IMR-90 (cell line): Measurements from ENCODE around the gene ZNF415. TPM values are rescaled to one million over a fixed set of nuclear protein-coding genes. Genes with fewer than 3 reads are reported as not detected.

Experiments used
- ATAC-seq: fragments of 200-7000 bp; cut with Tn5 transposase; 2 replicates; pipeline ENCODE4 v1.9.1; 2020; ENCODE audit warnings: low read depth, mild to moderate bottlenecking, moderate library complexity
- BruUV-seq: library from RNA; stranded (reverse); fragments of 400-500 nt; replicated peaks from 2 replicates; lab custom pipeline; 2021; lab: Mats Ljungman, UMichigan
- CTCF ChIA-PET: fragments of 300-600 bp; formaldehyde crosslinking; extraction: SDS; loops from one replicate; lab custom pipeline; 2021; ENCODE audit warnings: antibody characterized with exemption; lab: Yijun Ruan, JAX
- POLR2A ChIA-PET: fragments of 300-600 bp; sonication (Branson Sonifier 250); formaldehyde crosslinking; loops from one replicate; lab custom pipeline; 2022; ENCODE audit warnings: antibody characterized with exemption; ENCODE audit not compliant: unreplicated experiment; lab: Charles Lee
- DNase-seq: peaks from one replicate; pipeline ENCODE4 v3.0.0; 2013
- H2AFZ ChIP-seq: replicated peaks from 2 replicates; pipeline ENCODE3; 2013; ENCODE audit warnings: low read length, mild to moderate bottlenecking; ENCODE audit not compliant: poor library complexity
- H2AK5ac ChIP-seq: 2 replicates; pipeline ENCODE4 v1.6.1; 2013; ENCODE audit warnings: low read depth, low read length, inconsistent platforms
- H2AK9ac ChIP-seq: replicated peaks from 2 replicates; pipeline ENCODE3; 2013; ENCODE audit warnings: mild to moderate bottlenecking, low read depth, low read length, moderate library complexity; ENCODE audit not compliant: poor library complexity
- H2BK120ac ChIP-seq: 2 replicates; pipeline ENCODE4 v1.6.1; 2013; ENCODE audit warnings: low read depth, low read length, inconsistent platforms
- H2BK15ac ChIP-seq: 3 replicates; pipeline ENCODE4 v1.6.1; 2013; ENCODE audit warnings: low read depth, low read length, inconsistent platforms
- H2BK20ac ChIP-seq: 2 replicates; pipeline ENCODE4 v1.6.1; 2013; ENCODE audit warnings: low read depth, mild to moderate bottlenecking, inconsistent platforms, low read length, moderate library complexity
- H2BK5ac ChIP-seq: 2 replicates; pipeline ENCODE4 v1.6.1; 2013; ENCODE audit warnings: mild to moderate bottlenecking, low read depth, low read length, inconsistent platforms; ENCODE audit not compliant: poor library complexity, severe bottlenecking
- H3K14ac ChIP-seq: replicated peaks from 2 replicates; pipeline ENCODE4 v1.6.1; 2013; ENCODE audit warnings: low read depth, low read length, inconsistent platforms
- H3K18ac ChIP-seq: 2 replicates; pipeline ENCODE4 v1.6.1; 2013; ENCODE audit warnings: low read depth, low read length, control low read depth
- H3K23ac ChIP-seq: 2 replicates; pipeline ENCODE4 v1.6.1; 2013; ENCODE audit warnings: low read depth, low read length, inconsistent platforms
- H3K27ac ChIP-seq: 2 replicates; pipeline ENCODE4 v1.5.1; 2013; ENCODE audit warnings: mild to moderate bottlenecking, control low read depth, low read length; ENCODE audit not compliant: insufficient read depth
- H3K27me3 ChIP-seq: 2 replicates; pipeline ENCODE4 v1.6.1; 2013; ENCODE audit warnings: low read length; ENCODE audit not compliant: control insufficient read depth, insufficient read depth
- H3K36me3 ChIP-seq: 2 replicates; pipeline ENCODE4 v1.6.1; 2013; ENCODE audit warnings: low read length, mixed read lengths; ENCODE audit not compliant: control insufficient read depth, insufficient read depth
- H3K4ac ChIP-seq: 2 replicates; pipeline ENCODE4 v1.6.1; 2013; ENCODE audit warnings: low read depth, low read length, inconsistent platforms
- H3K4me1 ChIP-seq: 2 replicates; pipeline ENCODE4 v1.6.1; 2013; ENCODE audit warnings: low read length, mixed read lengths; ENCODE audit not compliant: control insufficient read depth, insufficient read depth
- H3K4me2 ChIP-seq: 2 replicates; pipeline ENCODE4 v1.6.1; 2013; ENCODE audit warnings: low read depth, mild to moderate bottlenecking, control low read depth, low read length, moderate library complexity
- H3K4me3 ChIP-seq: 2 replicates; pipeline ENCODE4 v1.5.1; 2013; ENCODE audit warnings: low read depth, mild to moderate bottlenecking, control low read depth, low read length, moderate library complexity; ENCODE audit not compliant: insufficient read depth
- H3K56ac ChIP-seq: 2 replicates; pipeline ENCODE4 v1.6.1; 2013; ENCODE audit warnings: low read length, inconsistent platforms; ENCODE audit not compliant: insufficient read depth; ENCODE audit errors: extremely low read depth
- H3K79me1 ChIP-seq, 2 experiments: 2 replicates each; pipeline ENCODE4 v1.6.1; 2013; ENCODE audit warnings: low read length in 2 of 2, inconsistent platforms in 1 of 2, low read depth in 1 of 2
- H3K9ac ChIP-seq: 2 replicates; pipeline ENCODE4 v1.6.1; 2013; ENCODE audit warnings: low read depth, low read length, control low read depth
- H3K9me1 ChIP-seq: 2 replicates; pipeline ENCODE4 v1.6.1; 2013; ENCODE audit warnings: low read length, inconsistent platforms; ENCODE audit not compliant: insufficient read depth
- H3K9me3 ChIP-seq: 2 replicates; pipeline ENCODE4 v1.6.1; 2013; ENCODE audit warnings: low read length; ENCODE audit not compliant: control insufficient read depth, insufficient read depth
- H4K20me1 ChIP-seq: 2 replicates; pipeline ENCODE4 v1.6.1; 2013; ENCODE audit warnings: low read length, inconsistent platforms; ENCODE audit not compliant: insufficient read depth
- H4K5ac ChIP-seq: 2 replicates; pipeline ENCODE4 v1.6.1; 2013; ENCODE audit warnings: mild to moderate bottlenecking, low read depth, low read length, control low read depth
- H4K8ac ChIP-seq, 2 experiments: 2 replicates each; pipeline ENCODE4 v1.6.1; 2013; ENCODE audit warnings: low read depth in 2 of 2, low read length in 2 of 2, control low read depth in 1 of 2, inconsistent platforms in 1 of 2
- H4K91ac ChIP-seq: 2 replicates; pipeline ENCODE4 v1.6.1; 2013; ENCODE audit warnings: low read depth, low read length, inconsistent platforms; ENCODE audit not compliant: insufficient read depth
- CEBPB ChIP-seq: IDR thresholded peaks from 2 replicates; pipeline ENCODE4 v1.6.1; 2012; ENCODE audit warnings: low read depth, low read length, improper control_type of control experiment
- MAZ ChIP-seq: IDR thresholded peaks from 2 replicates; pipeline ENCODE4 v1.6.1; 2012; ENCODE audit warnings: low read depth, mild to moderate bottlenecking, low read length, improper control_type of control experiment, moderate library complexity, borderline replicate concordance
- WGBS, 2 experiments: methylation state at CpG; one replicate each; pipeline versions ENCODE4 v1.1.5 to v1.1.7; 2013; ENCODE audit warnings: missing lambda C conversion rate in 2 of 2; ENCODE audit not compliant: insufficient read length in 1 of 2; ENCODE audit errors: extremely low coverage in 2 of 2; 5-methylcytosine and 5-hydroxymethylcytosine counted together
- dilution Hi-C: fragments of 300-500 bp; cut with HindIII; formaldehyde crosslinking; loops from one replicate; pipeline ENCODE4 v1.14.3; 2018; ENCODE audit warnings: low sequenced_read_pairs; ENCODE audit not compliant: unreplicated experiment
- in situ Hi-C: fragments of 300-500 bp; cut with MboI; formaldehyde crosslinking; loops from 3 replicates; pipeline ENCODE4 v1.14.3; 2019; ENCODE audit warnings: low sequenced_read_pairs, inconsistent platforms, mixed read lengths
- intact Hi-C: fragments of 100-400 bp; cut with micrococcal nuclease; formaldehyde crosslinking; loops from 2 replicates; pipeline ENCODE4 v1.10.0; 2022
- polyA plus RNA-seq, 3 experiments: library from polyadenylated mRNA; depleted of rRNA; stranded (reverse); fragments of >200 nt; gene quantifications; 2 replicates each; pipeline ENCODE4 v1.2.3, GENCODE V29; 2012; ENCODE audit warnings: low replicate concordance in 1 of 3
- total RNA-seq: library from RNA; depleted of rRNA; stranded (reverse); fragments of >200 nt; gene quantifications from 2 replicates; pipeline ENCODE4 v1.2.3, GENCODE V29; 2012

ZNF415 gene
- total and polyA plus RNA-seq, 2 of the 4 experiments (the other 2 are of a cell fraction) = 4.2 to 7.7 TPM

- dilution Hi-C loops (no loop called here), intact Hi-C loops (no loop called here), in situ Hi-C loops (no loop called here)
- TF ChIP-seq MAZ = no peak
- peak; percentile 82 for TF ChIP-seq CEBPB
- Histone ChIP-seq H3K18ac (no peak overlapping the region), H2AFZ (no peak overlapping the region), H3K27me3 (no peaks in the 10 kb centered on the region), H3K56ac (no peak overlapping the region), H3K4ac (no peak overlapping the region), H4K91ac (no peak overlapping the region), H2BK120ac (no peak overlapping the region), H3K9ac (no peak overlapping the region), H4K20me1 (peaks cover 3% of the 10 kb centered on the region), H3K4me2 (no peak overlapping the region), H3K36me3 (peaks cover 42% of the 10 kb centered on the region), H2AK9ac (no peak overlapping the region), H4K8ac (no peak overlapping the region), H3K79me1 (peaks cover 24 to 29% of the 10 kb centered on the region in 2 experiments), H3K9me3 (no peaks in the 10 kb centered on the region), H3K27ac (no peak overlapping the region), H2BK5ac (no peak overlapping the region), H2BK15ac (no peak overlapping the region), H3K4me1 (no peaks in the 10 kb centered on the region), H3K4me3 (no peak overlapping the region), H3K23ac (no peak overlapping the region), H2BK20ac (no peak overlapping the region), H2AK5ac (no peak overlapping the region), H4K5ac (no peak overlapping the region), H3K14ac (no peak overlapping the region), H3K9me1 (no peaks in the 10 kb centered on the region)
- CTCF ChIA-PET = no interaction called here
- no peak for ATAC-seq
- 50% methylated on average over 1 of the region's 1 CpG; no CpG with 5 or more reads in 1 of the 2 experiments for WGBS, 2 experiments
- POLR2A ChIA-PET = no interaction called here
- no peak for DNase-seq
- BruUV-seq = no TSS peak
These were observed 40.0 kb downstream of the ZNF415 start for GRCh38 chr19:53092723-53093122.
